ENCODE results near the gene FXR2.

The FXR2 gene

DNA sequence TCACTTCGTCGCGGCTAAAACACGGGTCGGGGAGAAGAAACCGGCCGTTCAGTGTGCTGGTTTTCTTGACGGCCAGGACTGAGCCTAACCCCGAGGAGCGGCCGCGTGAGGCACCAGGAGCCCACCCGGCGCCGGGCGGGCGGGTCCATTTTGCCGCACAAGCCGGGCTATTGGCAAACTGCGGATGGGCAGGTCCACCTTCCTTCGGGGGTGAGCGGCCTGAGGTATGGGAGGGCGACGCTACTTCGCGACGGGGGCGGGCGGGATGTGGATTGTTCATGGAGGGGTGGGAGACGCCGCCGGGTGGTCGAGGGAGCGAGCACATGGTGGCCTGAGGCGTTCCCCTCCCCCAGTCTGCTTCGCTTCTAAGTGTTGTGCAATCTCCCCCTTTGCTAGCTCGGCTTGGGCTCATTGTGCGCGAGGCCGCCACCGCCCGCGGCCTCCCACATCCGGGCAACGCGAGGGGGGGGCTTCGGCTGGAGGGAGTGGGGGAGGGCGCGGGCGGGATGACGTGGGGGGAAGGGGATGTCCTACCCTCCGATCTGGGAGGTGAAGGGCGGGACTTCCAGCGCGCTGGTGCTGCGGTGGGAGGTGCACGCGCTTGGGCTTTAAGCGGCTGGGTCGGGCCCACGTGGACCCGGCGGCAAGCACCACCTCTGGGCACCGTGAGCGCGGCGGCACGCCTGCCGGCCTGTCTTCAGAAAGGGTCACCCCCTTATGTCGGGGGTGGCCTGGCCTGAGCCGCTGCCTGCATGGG, 41.2 kb downstream of the FXR2 start:
- in situ Hi-C loops (cut with HindIII; ENCODE audit: low sequenced_read_pairs) = no loop called here

- in situ Hi-C loops (cut with HindIII; ENCODE audit: low sequenced_read_pairs) = no loop called here
Observed at GRCh38 chr17:7572588-7573323, 41.9 kb downstream of the FXR2 start.

GRCh38 chr17:7572338-7572587, 42.4 kb downstream of the FXR2 start:
- in situ Hi-C loops (cut with HindIII; ENCODE audit: low sequenced_read_pairs) = no loop called here

- in situ Hi-C loops (cut with HindIII; ENCODE audit: low sequenced_read_pairs) = no loop called here
Observed at GRCh38 chr17:7570351-7570750, 44.3 kb downstream of the FXR2 start.

- in situ Hi-C loops (cut with HindIII; ENCODE audit: low sequenced_read_pairs) = no loop called here
Observed at GRCh38 chr17:7569571-7569970, 45.1 kb downstream of the FXR2 start.

GRCh38 chr17:7563115-7563869, 51.4 kb downstream of the FXR2 start:
- in situ Hi-C loops (cut with HindIII; ENCODE audit: low sequenced_read_pairs) = no loop called here

GRCh38 chr17:7562208-7562605, 52.5 kb downstream of the FXR2 start:
- in situ Hi-C loops (cut with HindIII; ENCODE audit: low sequenced_read_pairs) = no loop called here

GRCh38 chr17:7561589-7562207, 53.0 kb downstream of the FXR2 start, which contains the start of gene SENP3:
SENP3 (plus strand) TSS chr17:7561919; CDS start chr17:7563077, 1,158 bp downstream.
- in situ Hi-C loops (cut with HindIII; ENCODE audit: low sequenced_read_pairs) = no loop called here

DNA sequence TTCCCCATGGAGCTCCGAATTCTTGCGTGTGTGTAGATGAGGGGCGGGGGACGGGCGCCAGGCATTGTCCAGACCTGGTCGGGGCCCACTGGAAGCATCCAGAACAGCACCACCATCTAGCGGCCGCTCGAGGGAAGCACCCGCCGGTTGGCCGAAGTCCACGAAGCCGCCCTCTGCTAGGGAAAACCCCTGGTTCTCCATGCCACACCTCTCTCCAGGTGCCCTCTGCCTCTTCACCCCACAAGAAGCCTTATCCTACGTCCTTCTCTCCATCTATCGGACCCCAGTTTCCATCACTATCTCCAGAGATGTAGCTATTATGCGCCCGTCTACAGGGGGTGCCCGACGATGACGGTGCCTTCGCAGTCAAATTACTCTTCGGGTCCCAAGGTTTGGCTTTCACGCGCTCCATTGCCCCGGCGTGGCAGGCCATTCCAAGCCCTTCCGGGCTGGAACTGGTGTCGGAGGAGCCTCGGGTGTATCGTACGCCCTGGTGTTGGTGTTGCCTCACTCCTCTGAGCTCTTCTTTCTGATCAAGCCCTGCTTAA, 53.6 kb downstream of the FXR2 start:
- in situ Hi-C loops (cut with HindIII; ENCODE audit: low sequenced_read_pairs) = no loop called here

DNA sequence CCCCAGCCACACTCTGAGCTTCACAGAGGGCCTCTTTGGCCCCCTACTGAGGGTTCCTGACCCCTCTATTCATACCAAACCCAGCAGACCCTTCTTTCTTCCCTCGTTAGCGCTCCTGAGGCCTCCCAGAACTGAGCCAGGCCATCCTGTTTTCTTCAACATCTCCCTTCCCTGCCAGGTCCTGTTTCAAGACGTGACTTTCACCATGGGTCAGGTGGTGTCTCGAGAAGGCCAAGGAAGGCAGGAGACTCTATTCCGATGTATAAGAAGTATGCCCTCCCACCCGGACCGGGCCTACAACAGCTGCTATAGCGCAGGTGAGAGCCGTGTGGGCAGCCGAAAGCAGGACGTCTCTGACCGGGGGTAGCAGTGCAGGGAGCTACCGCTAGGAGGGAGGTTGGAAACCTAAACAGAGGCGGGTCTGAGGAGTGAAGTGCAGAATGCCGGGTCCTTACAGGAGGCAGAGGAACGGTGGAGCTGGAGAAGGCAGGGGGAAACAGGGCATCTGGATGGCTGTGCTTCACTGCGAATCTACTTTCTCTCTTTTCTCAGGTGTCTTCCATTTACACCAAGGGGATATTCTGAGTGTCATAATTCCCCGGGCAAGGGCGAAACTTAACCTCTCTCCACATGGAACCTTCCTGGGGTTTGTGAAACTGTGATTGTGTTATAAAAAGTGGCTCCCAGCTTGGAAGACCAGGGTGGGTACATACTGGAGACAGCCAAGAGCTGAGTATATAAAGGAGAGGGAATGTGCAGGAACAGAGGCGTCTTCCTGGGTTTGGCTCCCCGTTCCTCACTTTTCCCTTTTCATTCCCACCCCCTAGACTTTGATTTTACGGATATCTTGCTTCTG, 54.3 kb downstream of the FXR2 start:
- in situ Hi-C loops (cut with HindIII; ENCODE audit: low sequenced_read_pairs) = no loop called here

DNA sequence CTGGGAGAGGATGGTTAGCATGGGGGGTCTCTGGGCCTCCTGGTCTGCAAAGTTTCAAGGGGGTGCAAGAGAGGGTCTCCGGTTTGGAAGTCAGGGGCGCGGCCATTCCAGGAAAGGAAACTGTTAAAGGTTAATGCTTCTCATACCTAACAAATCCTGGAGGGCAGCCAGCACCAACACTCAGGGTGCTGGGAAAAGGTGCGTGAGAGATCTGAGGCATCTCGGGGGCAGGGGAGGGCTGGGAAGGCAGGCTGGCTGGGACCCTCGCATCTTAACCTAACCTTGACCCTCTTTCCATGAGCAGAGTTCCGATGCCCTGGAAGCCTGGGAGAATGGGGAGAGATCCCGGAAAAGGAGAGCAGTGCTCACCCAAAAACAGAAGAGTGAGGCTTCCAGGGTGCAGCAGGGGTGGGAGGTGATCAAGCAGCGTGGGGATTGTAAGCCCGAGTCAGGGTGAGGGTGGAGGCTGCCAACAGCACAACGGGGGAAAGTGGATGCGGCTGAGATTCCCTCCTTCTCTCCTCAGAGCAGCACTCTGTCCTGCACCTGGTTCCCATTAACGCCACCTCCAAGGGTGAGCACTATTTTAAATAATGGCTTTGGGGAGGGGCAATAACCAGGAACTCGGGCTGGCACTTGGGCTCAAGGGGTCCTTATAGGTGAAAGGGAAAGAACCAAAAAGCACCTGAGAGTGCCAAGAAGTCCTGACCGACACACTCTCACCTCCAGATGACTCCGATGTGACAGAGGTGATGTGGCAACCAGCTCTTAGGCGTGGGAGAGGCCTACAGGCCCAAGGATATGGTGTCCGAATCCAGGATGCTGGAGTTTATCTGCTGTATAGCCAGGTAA, 55.2 kb downstream of the FXR2 start:
- in situ Hi-C loops (cut with HindIII; ENCODE audit: low sequenced_read_pairs) = no loop called here

DNA sequence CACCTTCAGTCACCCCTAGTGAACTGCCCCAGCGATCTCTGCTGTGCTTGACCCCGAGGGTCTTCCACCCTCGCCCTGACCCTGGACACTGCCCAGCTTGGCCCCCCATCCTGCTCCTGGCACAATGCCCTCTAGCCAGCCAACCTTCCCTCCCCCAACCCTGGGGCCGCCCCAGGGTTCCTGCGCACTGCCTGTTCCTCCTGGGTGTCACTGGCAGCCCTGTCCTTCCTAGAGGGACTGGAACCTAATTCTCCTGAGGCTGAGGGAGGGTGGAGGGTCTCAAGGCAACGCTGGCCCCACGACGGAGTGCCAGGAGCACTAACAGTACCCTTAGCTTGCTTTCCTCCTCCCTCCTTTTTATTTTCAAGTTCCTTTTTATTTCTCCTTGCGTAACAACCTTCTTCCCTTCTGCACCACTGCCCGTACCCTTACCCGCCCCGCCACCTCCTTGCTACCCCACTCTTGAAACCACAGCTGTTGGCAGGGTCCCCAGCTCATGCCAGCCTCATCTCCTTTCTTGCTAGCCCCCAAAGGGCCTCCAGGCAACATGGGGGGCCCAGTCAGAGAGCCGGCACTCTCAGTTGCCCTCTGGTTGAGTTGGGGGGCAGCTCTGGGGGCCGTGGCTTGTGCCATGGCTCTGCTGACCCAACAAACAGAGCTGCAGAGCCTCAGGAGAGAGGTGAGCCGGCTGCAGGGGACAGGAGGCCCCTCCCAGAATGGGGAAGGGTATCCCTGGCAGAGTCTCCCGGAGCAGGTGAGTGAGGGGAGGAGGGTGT, 56.0 kb downstream of the FXR2 start, which contains the start of gene TNFSF13:
TNFSF13 (plus strand) TSS at position 207 of the 776 bp plus-strand sequence; CDS start at position 497, 290 bp downstream.
- in situ Hi-C loops (cut with HindIII; ENCODE audit: low sequenced_read_pairs) = no loop called here

DNA sequence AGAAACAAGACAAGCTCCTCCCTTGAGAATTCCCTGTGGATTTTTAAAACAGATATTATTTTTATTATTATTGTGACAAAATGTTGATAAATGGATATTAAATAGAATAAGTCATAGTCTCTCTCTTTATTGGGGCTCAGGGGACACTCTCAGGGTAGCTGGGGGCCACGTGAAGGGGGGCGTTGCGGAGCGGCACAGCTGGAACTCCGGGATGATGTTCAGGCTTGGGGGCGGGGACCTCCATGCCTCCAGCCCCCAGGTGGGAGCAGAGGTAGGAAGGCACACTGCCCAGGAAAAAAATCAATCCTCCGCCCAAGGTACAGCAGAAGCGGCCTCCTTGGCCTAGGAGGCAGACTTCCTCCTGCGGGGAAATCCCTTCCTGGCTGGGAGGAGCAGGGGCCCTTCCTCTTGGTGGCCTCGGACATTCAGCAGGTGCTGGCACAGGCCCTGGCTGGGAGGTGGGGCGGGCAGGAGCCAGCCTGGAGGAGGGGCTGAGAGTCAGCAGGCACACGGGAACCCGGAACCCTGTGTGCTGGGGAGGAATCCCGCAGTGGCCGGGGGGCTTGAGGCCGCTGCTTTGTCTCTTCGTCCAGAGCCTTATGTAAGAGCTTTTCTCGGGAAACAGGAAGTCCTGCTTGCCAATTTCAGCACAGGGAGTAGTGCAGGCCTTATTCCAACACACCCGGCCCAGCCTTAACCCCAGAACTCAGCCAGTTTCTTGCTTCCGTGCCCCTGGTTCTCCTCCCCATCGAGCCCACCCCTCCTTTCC, 56.7 kb downstream of the FXR2 start:
- in situ Hi-C loops (cut with HindIII; ENCODE audit: low sequenced_read_pairs) = no loop called here

GRCh38 chr17:7557147-7557764, 57.4 kb downstream of the FXR2 start:
- in situ Hi-C loops (cut with HindIII; ENCODE audit: low sequenced_read_pairs) = no loop called here

GRCh38 chr17:7556627-7557026, 58.1 kb downstream of the FXR2 start:
- in situ Hi-C loops (cut with HindIII; ENCODE audit: low sequenced_read_pairs) = no loop called here

DNA sequence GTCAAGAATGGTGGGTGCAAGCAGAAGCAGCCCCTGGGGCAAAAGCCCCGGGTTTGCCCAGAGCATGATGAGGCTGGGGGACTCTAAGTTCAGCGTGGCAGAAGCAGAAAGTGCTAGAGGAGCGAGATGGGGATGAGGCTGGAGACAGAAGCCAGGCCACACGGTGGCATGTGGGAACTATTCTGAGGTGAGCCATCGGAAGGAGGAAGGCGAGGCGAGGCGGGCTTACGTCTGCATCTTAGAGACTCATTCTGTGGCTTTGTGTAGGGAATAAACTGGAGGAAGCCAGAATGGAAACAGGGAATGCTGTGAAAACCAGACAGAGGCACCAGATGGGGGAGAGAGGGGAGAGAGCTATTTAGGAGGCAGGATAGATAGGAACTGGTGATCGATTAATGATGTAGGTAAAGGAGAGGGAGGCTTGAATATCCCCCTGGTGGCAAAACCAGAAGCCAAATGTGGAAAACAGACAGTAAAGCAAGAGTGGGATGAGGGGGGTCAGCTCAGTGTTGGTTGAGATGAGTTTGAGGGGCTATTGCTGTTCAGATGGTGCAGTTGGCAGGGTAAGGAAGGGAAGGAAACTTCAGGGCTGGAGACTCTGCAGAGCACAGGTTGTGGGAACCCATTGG, 59.3 kb downstream of the FXR2 start:
- in situ Hi-C loops (cut with HindIII; ENCODE audit: low sequenced_read_pairs) = no loop called here

- in situ Hi-C loops (cut with HindIII; ENCODE audit: low sequenced_read_pairs) = no loop called here
Observed at GRCh38 chr17:7553356-7553755, 61.3 kb downstream of the FXR2 start.
